Stimulated activated CD4-positive, alpha-beta T cell treated with anti-CD3 and anti-CD28 coated beads, Interleukin-1b, Interleukin-23, amount 100 ng/mL, for 4 hours (primary cell): ENCODE measurements around the gene CGRRF1.

Experiments used
- DNase-seq, 2 donors: peaks; one replicate each; pipeline ENCODE4 v3.0.0-alpha.2; 2020; ENCODE audit warnings: low read depth in 2 of 2

CGRRF1 gene

GRCh38 chr14:54489731-54490444 is 19.8 kb upstream of the CGRRF1 start:
- DNase-seq: no peak

- no peak for DNase-seq
Measured at GRCh38 chr14:54490445-54491175, 19.1 kb upstream of the CGRRF1 start.

- DNase-seq: no peak
Measured at GRCh38 chr14:54493293-54493692, 16.4 kb upstream of the CGRRF1 start.

DNA sequence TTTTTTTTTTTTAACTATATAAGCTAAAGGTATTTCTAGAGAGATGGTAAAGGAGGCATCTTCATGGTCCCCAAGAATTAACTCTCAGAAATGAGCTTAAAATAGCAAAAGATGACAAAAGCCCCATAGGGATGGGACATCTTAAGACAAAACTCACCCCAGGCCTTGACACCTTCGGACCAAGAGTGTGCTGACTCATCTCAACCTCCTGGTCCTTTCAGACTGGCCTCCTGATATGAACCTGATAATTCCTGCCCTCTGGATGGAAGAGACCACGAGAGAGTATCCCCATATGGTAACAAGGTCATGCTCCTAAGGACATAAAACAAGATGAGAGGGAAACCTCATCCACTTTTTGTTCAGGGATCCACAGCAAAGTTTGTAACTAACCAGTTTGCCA is 12.5 kb upstream of the CGRRF1 start:
- DNase-seq: no peak

GRCh38 chr14:54498095-54498531 is 11.6 kb upstream of the CGRRF1 start:
- DNase-seq: no peak

DNA sequence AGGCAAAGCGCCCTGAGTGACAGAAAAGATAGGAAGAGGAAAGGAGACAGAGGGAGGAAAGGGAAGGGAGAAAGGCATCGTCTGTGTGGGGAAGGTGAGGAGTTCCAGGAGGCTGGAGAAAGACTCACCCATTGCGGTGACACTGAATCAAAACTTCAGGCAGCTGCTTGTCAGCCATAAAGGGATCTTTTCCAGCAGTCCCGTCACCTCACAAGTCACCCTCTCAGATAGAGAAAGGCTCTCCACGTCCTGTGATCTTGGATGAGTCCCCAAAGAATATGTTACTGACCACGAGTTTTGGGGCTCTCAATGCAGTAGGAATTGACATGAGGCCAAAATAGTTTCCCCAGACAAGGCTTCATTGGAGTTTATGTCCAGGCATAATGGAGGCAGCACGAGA is 11.1 kb upstream of the CGRRF1 start:
- DNase-seq: no peak

- DNase-seq: no peak
Measured at GRCh38 chr14:54500744-54501143, 9.0 kb upstream of the CGRRF1 start.

DNA sequence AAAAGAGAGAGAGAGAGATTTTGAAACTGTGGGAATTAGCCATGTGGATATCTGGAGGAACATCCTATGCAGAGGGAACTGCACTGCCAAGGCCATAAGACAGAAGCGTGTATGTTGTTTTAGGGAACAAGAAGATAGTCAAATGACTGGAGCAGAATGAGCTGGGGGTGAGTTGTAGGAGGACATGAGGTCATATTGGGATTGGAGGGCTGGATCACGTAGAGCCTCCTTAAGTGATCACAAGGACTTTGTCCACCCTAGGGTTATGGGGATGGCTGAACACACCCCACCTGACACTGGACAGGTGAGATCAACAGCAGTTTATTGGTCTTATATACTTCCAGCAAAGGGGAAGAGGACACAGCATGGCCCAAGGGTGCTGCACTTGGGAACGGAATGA is 8.2 kb upstream of the CGRRF1 start:
- no peak for DNase-seq

DNA sequence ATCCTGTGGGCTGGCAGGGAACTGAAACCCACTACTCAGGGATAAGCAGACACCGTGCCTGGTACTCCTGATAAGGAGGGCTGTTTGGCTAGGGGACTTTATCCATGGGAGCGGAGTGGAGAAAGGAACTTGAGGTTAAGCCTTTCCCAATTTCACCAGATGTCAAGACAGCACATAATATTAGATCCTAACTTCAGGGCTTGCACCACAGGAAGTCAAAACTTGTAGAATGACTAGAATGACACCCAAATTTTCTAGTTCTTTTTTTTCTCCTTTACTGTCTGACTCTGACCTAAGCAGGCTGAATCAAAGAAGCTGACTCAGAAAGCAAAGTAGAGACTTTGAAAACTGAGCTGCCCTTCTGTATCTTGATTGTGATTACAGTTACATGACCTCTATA is 7.1 kb upstream of the CGRRF1 start:
- no peak for DNase-seq

- no peak for DNase-seq
Measured at GRCh38 chr14:54503486-54503885, 6.2 kb upstream of the CGRRF1 start.

DNA sequence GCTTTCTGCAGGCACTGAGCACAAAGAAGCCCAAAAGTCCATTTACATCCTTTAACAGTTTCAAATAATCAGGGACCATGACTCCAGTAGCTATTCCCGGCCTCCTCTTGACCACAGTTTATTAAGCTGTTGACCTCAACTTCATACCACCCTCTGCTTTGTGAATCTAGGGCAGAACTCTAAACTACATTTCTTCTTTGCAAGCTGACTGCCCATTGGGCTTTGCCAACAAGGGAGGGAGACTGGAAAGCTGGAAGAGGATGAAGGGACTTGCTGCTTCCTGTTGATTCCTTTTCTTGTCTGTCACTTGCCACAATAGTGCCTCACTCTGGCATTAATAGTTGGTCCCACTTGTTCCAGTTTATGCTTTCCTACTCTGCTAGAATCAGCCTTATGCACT is 2.7 kb downstream of the CGRRF1 start:
- DNase-seq: no peak

- DNase-seq: no peak
Measured at GRCh38 chr14:54515670-54516069, 6.0 kb downstream of the CGRRF1 start.

DNA sequence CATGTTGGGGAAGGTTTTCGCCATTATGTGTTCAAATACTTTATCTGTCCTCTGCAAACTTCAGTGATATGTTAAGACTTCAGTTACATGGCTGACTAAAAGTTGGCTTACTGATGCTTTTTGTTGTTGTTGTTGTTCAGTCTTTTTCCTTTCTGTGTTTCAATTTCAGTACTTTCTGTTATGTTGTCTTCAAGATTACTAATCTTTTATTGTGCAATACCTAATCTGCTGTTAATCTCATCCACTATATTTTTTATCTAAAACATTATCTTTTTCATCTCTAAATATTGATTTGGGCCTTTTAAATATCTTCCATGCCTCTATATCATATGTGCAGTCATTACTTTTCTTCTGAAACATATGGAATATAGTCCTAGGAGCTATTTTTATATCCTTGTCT is 7.0 kb downstream of the CGRRF1 start:
- no peak for DNase-seq

DNA sequence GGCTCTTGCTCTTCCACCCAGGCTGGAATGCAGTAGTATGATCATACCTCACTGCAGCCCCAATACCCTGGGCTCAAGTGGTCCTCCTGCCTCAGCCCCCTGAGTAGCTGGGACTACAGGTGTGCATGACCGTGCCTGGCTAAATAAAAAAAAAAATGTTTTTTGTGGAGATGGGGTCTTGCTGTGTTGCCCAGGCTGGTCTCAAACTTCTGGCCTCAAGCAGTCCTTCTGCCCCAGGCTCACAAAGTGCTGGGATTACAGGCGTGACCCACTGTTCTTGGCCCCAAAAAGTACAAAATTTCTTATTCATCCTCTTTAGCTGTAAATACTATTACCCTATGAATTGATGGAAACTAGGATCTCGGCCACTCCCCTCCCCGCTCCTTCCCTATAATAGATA is 14.7 kb downstream of the CGRRF1 start:
- DNase-seq: no peak

- DNase-seq: no peak
Measured at GRCh38 chr14:54528973-54529372, 19.3 kb downstream of the CGRRF1 start.

DNA sequence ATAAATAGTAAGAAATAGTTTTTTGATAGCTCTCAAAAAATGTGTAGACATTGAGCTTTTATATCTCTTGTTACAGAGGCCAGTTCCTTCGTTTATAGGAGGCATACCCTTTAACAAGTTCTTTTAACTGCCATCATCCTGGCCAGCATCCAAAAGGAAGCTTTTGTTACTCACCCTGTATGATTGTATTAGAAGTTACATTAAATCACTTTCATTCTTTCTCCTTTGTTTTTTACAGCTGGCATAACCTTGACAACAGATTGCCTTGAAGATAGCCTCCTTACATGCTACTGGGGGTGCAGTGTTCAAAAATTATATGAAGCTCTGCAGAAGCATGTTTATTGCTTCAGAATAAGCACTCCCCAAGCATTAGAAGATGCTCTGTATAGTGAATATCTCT is 20.1 kb downstream of the CGRRF1 start:
- DNase-seq: no peak

- DNase-seq: no peak
Measured at GRCh38 chr14:54532111-54533012, 22.7 kb downstream of the CGRRF1 start.

DNA sequence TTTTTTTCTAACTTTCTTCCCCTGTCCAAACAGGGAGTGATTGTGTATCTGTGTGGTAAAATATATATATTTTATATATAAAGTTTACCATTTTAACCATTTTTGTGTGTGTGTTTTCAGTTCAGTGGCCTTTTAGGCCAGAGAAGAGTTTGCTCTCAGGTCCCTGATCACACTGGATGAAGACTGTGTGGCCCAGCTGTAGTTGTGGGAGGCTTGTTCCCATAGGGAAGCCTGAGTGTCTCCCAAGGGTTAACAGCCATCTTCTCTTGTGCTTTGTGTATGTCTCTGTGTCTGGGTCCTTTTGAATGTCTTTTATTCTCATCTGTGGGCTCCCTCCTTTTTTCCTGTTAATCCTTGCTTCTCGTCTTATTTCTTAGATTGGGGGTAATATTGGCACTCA is 23.4 kb downstream of the CGRRF1 start:
- no peak for DNase-seq

GRCh38 chr14:54535126-54535525 is 25.4 kb downstream of the CGRRF1 start:
- no peak for DNase-seq

DNA sequence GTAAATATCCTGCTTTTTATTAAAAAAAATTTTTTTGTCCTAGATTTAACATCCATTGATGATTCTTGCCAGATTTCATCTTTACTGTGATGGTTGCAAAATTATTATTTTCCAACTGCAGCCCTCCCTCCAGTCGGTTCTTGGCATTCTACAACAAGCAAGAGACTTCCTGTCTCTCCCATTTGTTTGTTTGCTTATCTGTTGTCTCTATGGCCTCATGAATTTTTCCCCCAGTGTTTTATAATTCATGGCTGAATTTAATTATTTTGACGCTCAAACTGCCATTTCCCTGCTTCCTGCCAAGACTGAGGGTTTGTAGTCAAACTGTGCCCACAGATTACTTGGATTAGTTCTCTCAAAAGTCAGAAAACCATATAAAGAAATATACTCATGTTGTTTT is 25.9 kb downstream of the CGRRF1 start:
- DNase-seq: no peak

GRCh38 chr14:54537651-54538050 is 27.9 kb downstream of the CGRRF1 start:
- DNase-seq: no peak

GRCh38 chr14:54538055-54538454 is 28.3 kb downstream of the CGRRF1 start:
- DNase-seq: no peak

DNA sequence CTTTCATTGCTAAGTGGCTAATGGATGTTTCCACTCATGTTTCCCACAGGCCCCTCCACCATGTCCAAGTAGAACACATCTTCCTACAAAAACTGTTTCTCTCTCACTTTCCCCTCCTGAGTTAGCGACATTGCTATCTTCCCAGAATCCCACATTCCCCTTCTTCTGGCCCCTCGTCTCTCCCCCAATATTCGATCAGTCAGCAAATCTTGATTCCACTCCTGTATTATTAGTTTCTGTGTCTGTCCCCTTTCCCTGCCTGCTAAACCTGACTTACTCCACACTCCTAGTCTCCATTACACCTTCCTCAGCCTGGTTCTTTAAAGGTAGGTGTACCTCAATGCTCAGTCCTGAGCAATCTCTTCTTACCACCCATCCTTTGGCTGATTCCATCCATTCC is 37.9 kb downstream of the CGRRF1 start:
- DNase-seq: no peak
